SIG-M5 treated with dmso at 0.1 percent for 504 hours (cell line): ENCODE measurements around the gene LURAP1L.
A peak's percentile ranks its signal among the peaks of the same experiment; 100 is the strongest.

Experiments
- DNase-seq: peaks from one replicate; lab custom pipeline; 2025; ENCODE audit not compliant: unreplicated experiment; lab: John Stamatoyannopoulos, UW

Gene LURAP1L

DNA sequence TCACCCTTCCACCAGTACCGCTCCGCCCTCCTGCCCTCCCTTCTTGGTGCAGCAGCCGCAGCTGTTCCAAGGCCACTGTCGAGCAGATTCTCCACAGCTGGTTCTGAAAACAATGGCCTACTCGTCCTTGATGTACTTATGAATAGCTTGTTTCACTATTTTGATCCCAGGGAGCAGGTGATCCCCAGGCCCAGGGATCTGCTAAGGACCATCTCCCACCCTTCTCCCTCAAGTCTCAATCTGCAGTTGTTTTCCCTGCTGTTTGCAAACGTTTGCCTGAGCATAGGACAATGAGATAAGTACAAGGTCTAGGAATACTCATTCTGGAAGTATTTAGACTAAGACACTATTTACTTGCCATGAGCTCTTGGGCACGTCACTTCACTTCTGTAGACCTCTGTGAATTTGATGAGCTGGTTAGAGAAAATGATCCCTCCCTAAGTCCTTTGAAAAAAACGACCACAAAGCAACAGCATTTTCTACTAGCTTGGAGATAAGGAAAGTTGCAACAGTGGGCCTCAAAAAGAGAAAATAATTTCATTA is 1.8 kb downstream of the LURAP1L start:
- DNase-seq: no peak

DNA sequence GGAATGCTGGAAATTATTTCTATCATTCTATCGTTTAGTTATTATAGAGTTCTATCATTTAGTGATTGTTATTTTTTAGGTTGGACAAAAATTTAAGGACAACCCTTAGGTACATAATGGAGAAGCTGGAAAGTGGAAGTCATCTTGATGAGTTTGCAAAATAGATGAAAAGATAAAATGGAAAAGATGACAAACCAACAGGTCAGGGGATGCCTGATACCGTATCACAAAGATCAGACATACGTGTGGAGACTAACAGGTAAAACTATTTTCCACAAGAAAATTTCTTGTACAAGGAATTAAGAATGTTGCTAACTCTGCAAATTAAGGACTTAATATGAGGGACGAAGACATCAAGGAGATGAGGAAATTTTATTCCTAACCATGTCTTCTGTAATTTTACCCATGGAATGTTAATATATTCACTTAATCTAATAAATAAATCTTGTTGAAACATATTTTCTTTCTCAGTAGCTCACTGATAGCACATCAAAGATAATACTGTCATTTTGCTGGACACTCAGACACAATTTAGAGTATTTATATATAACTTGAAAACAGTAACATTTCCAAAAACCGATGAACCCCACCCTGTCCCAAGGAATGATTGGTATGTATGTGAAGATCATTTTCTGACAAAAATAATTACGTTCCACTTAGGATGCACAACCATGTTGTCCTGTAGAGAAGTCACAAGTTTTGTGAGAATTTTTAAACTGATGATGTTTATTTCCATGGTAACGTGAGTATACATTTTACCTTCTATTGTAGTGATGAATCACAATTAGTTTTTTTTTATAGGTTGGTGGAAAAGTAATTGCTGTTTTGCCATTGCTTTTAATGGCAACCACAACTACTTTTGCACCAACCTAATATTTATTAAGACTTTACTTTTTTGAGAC is 2.6 kb downstream of the LURAP1L start:
- DNase-seq: no peak

DNA sequence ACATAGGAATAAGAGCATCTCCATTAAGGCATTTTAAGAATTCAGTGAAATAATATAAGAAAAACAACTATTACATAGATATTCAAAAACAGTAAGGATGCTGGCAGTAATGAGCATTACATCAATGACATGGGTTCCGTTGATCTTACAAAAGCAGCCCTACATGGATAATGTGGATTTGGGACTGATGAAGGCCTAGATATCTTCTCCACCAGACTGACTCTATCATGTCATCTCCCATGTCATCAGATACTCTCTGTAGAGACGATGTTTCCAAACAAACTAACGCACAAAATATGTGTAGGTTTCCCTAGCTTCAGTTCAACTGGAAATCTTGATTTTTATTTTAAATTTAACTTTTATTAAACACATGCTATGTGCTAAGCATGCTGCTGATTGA is 3.6 kb downstream of the LURAP1L start:
- DNase-seq: no peak

DNA sequence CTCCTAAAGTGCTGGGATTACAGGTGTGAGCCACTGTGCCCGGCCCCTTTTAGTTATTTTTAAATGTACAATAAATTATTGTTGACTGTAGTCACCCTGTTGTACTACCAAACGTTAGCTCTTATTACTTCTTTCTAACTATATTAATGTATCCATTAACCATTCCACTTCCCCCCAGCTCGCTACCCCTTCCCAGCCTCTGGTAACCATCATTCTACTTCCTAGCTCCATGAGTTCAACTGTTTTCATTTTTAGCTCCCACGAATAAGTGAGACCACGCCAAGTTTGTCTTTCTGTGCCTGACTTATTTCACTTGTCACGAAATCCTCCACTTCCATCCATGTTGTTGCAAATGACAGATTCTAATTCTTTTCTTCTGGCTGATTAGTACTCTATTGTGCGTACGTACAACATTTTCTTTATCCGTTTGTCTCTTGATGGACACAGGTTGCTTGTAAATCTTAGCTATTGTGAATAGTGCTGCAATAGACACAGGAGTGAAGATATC is 6.5 kb downstream of the LURAP1L start:
- no peak for DNase-seq

DNA sequence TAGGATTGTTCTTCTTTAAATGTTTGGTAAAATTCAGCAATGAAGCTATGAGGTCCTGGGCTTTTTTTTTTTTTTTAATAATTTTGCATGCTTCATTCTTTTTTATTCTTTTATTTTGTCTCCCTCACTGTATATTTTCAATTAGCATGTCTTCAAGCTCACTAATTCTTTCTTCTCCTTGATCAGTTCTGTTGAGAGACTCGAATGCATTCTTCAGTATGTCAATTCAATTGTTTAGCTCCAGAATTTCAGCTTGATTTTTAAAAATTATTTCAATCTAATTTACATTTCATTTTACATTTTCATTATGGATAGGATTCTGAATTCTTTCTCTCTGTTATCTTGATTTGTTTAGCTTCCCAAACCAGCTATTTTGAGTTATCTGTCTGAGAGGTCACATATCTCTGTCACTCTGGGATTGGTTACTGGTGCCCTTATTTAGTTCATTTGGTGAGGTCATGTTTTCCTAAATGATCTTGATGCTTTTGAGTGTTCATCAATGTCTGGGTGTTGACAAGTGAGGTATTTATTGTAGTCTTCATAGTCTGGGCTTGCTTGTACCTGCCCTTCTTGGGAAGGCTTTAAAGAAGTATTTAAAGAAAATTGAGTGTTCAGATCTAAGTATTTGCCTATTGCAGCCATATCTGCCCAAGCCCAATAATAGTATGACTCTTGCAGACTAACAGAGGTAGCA is 9.1 kb downstream of the LURAP1L start:
- DNase-seq: no peak

DNA sequence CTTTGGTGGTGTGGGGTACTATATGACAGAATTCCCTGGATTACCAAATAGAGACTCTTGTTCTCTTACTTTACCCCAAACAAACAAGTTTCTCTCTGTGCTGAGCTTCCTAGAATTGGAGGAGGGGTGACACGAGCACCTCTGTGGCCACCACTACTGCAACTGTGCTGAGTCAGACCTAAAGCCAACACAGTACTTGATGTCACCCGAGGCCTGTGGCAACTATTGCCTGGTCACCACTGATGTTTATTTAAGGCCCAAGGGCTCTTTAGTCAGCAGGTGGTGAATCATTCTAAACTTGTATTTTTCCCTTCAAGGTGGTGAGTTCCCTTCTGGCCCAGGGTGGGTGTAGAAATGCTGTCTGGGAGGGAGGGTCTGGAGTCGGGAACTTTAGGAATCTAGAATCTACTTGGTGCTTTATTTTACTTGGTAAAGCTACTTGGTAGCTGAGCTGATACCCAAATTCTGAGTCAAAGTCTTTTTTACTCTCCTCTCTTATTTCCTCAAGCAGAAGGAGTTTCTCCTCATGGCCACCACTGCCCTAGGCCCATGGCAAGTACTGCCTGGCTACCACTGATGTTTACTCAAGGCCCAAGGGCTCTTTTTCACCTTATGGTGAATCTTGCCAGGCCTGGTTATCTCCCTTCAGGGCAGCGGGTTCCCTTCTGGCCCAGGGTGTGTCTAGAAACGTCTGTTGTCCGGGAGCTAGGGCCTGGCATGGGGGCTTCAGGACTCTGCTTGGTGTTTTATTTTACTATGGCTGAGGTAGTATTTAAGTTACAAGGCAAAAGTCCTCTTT is 9.8 kb downstream of the LURAP1L start:
- DNase-seq: peak; percentile 52

DNA sequence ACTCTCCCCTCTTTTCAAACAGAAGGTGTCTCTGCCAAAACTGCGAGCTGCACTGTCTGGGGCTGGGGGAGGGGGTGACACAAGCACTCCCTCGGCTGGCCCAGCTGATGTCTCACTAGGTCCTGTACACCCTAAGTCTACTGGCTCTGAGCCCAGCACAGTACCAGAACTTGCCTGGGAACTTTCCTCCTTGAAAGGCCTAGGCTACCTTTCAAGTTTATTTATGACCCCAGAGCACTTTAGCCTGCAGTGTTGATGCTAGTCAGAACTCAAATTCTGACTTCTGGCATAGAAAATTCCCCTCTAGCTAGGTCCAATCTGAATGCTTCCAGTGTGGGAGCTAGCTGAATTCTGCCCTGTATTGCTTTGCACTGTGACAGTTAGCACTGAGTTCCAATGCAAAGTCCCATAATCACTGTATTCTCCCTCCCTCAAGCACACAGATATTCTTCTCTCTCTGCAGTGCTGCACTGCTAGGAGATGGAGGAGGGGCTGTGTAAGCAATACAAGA is 10.5 kb downstream of the LURAP1L start:
- peak; percentile 36 for DNase-seq

DNA sequence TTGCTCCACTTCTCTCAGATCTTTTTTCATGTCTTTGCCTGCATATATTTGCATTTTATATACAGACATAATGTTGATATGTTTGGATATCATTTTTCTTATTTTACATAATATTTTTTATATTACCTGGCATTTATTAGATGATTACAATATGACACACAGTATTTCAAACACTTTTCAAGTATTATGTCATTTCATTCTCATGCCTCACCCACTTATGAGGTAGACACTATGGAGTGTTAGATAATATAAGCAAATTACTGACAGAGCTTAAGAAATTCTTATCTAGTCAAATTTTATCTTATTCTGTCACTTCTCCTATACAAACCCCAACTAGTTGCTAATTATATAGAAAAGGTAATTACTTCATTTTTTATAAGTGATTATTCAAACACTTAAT is 11.1 kb downstream of the LURAP1L start:
- no peak for DNase-seq

DNA sequence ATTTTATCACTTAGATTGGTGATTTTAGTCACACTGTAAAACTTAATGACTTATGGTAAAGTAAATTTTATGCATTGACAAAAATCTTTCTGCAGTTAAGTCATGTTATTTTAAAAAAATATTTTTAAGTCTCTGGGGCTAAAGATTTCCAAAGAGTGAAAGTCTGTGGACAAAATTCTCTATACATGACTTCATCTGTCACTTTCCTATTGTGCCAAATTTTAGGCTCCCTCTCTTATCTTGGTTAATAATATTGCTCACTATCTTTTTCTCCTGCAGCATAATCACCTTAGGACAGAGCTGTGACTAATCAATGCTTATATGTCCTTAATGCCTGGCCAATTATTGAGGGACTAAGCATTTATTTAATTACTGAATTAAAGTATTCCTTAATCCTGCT is 15.2 kb downstream of the LURAP1L start:
- DNase-seq: no peak

DNA sequence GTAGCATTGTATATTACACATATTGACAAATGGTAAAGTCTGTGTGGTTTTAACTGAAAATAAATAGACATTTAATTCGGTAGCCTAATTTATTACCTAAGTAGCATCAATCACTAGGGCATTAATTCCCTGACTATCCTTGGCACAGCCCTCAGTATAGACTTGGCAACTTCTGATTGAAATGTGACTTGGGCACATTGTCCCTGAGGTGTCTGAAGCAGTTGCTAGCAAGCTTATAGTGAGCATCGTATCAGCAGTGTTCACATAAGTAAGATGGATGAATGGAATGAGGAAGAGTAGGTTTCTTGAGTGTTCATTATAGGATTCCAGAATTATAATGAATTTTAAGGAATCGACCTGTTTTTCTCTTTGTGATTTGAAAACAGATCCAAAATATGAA is 16.1 kb downstream of the LURAP1L start:
- no peak for DNase-seq

DNA sequence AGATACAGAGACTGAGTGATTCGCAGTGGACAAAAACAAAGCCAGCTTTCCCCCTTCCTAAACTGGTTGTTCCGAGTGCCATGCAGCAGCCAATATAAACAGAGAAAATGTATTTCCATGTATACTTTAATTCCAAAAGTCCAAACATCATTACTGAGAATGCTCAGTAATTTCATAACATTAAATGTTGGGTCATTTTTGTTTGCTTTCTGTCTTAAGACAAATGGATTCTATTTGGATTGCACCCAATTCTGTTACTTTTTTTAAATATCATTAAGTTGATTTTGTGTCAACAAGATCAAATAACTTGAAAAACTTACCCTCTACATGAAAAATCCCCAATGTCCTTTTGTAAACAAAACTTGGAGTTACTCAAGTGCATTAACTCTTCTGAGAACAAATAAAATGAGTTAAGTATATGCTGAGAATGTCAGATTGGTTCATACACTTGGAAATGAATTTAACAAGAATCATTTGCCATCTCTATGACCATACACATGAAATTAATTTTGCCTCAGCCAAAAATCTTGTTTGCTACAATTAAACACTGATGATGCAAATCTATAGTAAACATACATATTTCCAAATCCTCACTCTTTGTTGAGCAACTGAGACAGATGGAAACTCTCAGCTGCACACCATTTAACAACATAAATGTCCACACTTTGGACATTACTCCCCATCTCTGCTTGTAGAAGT is 19.4 kb downstream of the LURAP1L start:
- no peak for DNase-seq

DNA sequence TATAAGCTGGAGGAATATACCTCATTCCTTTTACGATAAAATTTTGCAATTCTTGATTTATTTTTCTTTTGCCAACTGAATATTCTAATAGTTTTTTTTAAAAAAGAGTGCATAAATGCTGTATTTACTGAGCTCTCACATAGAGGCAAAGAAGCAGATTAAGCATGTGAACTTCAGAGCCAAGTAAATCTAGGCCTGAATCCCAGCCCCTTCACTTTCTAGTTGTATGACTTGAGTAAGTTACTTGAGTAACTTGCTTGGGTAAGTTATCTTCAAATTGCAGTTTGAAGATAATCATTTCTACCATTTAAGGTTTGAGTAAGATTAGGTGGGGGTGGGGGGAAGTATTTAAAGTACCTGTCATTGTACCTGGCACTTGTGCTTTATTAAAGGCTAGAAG is 21.8 kb downstream of the LURAP1L start:
- no peak for DNase-seq

DNA sequence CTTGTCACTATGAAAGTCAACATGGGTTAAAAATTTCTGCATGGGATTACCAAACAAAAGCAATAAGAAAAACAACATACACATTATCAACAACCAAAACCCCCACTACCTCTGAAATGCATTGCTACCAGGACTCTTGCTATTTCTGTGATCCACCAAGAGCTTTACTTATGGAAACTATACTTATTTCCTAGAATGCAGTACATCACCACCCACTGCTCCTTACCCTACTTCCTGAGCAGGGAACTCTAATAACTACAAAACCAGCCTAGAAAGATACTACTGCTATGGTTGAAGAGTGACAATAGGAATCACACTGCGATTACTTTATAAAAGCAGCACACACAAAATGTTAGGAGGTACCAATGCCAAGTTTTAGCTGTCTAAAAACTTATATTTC is 22.2 kb downstream of the LURAP1L start:
- DNase-seq: no peak

DNA sequence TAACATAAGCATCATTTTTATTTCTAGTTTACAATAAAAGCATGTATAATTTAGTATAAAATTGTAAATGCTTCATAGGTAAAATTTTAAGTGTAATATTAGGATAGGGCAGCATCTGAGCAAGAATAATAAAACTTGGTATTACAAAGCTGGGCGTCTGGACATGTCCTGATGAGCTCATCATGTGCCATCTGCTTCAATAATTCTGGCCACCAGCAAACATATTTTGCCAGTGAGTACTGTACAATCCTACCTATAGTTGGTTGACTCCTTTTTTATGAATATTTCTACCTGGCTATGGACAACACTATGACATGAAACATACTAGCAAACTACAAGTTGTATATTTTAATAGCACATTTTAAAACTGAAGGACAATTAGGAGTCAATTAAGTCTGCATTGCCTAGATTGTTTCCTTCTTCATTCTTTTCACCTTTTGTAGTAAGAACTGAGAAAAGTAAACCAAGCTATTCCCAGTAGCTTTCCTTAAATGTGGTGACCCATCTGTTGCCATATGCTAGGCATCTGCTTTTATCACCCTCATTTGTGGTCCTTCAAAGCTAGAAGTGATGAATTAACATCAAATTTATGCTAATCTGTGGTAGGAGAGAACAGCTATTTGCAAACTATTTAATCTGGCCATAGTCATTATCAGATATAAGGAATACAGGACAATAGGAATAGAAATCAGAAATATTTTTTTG is 23.4 kb downstream of the LURAP1L start:
- no peak for DNase-seq

DNA sequence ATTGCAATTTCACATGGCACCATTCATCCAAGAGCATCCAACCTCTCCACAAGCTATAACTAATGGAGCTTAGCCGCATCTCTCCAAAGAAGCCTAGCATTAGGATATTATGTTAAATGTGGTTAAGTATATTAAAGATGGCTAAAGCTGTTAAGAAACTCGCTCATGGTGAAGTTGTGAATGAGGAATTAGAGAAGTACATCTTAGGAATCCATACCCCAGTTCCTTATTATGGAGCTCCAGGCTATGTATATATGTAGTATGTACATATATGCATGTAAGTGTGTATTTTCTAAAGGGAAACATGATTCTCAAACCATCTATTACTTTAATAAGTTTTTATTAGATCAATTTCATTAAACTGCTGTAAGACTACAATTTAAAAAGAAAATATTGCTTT is 26.4 kb downstream of the LURAP1L start:
- no peak for DNase-seq

DNA sequence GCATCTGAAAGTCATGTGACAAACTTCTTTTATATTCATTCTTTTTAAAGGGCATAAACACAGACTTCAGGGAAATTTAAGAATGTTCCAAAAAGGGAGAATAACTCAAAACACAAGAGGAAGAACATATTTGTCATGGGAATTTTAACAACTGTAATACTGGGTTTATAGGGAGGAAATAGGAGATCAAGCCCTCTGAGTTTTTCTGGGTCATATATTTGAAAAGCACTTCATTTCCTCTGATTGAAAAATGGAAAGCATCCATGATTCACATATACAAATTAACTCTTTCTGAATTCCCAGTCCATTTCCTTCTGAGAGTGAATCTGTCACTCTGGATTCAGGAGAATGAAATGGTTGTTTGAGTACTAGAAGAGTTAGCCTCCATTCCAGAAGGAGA is 26.8 kb downstream of the LURAP1L start:
- DNase-seq: no peak

DNA sequence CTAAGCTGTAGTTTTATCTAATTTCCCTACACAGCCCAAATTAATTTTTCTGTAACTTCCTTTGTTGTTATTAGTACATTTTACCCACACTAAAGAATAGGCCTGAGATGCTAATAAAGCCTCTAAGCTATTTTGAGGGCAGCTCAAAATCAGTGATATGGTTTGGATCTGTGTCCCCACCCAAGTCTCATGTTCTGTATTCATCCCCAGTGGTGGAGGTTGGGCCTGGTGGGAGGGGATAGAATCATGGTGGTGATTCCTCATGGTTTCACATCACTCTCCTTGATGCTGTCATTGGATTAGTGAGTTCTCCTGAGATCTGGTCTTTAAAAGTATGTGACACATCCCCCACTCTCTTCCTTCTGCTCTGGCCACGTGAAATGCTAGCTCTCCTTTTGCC is 27.3 kb downstream of the LURAP1L start:
- no peak for DNase-seq

DNA sequence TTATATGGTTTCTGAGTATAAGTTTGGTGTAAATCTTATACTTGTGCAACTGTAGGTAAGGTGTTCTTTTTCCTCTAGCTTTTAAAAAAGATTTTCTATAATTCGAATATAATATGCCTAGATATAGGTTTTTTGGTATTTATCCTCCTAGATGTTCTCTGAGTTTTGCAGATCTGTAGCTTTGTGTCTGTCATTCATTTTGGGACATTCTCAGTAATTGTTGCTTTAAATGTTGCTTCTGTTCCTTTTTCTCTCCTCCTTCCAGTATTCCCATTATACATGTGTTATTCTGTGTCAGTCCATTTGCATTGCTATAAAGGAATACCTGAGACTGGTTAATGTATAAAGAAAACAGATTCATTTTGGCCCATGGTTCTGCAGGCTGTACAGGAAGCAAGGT is 33.7 kb downstream of the LURAP1L start:
- DNase-seq: no peak

DNA sequence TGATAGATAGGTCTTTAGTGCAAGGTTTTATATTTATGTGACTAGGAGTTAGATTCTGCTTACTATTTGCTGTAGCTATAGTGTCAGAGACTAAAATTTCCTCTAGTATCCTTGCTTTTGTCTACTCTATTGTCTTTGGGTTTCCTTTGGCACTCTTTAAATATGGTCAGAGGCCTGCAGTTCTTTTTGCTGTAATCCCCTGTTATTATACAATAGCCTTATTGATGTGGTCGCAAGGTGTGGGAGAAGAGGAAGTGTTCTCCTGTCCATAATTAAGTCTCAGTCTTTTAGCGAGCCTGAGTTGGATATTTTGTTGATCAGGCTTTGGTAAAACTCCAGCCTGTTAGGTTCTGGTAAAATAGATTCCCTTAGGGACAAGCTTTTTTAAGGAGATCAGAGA is 34.9 kb downstream of the LURAP1L start:
- DNase-seq: no peak

DNA sequence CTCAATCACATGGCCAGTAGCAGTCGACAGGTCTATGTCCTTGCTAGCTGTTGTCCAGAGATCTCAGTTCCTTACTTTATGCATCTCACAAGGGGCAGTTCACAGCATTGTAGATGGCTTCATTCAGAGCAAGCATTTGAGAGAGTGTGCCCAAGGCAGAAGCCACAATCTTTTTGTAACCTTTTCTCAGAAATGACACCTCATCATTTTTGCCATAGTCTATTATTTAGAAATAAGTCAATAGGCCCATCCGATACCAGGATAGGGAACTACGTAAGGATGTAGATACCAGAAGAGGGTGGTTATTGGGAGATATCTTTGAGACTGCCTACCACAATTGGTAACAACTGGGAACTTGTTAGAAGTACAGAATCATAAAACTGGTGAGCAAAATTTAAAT is 37.1 kb downstream of the LURAP1L start:
- DNase-seq: no peak
